A673 (cell line): Measurements from ENCODE around the gene COMMD2. TPM values are rescaled to one million over a fixed set of nuclear protein-coding genes. Genes with fewer than 3 reads are reported as not detected.
A peak's percentile ranks its signal among the peaks of the same experiment; 100 is the strongest.

Experiments
- Bru-seq: library from RNA; stranded (reverse); fragments of 400-500 nt; gene quantifications from one replicate; lab custom pipeline; 2021; lab: Mats Ljungman, UMichigan
- BruChase-seq, 2 experiments: library from RNA; stranded (reverse); fragments of 400-500 nt; gene quantifications; one replicate each; lab custom pipeline; 2021; lab: Mats Ljungman, UMichigan
- BruUV-seq: library from RNA; stranded (reverse); fragments of 400-500 nt; replicated peaks from 2 replicates; lab custom pipeline; 2021; lab: Mats Ljungman, UMichigan
- CTCF ChIA-PET: fragments of 300-600 bp; sonication (Branson Sonifier 250); formaldehyde crosslinking; loops from one replicate; lab custom pipeline; 2022; ENCODE audit warnings: antibody characterized with exemption; lab: Charles Lee
- POLR2A ChIA-PET: fragments of 300-600 bp; sonication (Branson Sonifier 250); formaldehyde crosslinking; loops from one replicate; lab custom pipeline; 2022; ENCODE audit warnings: antibody characterized with exemption; ENCODE audit not compliant: low non-redundant PET; lab: Charles Lee
- DNase-seq: peaks from one replicate; pipeline ENCODE4 v3.0.0-alpha.2; 2015; ENCODE audit warnings: low spot score
- H3K27ac ChIP-seq: fragments of 200-600 bp; sonication (generic); 2 replicates; pipeline ENCODE4 v1.5.1; 2016; ENCODE audit warnings: mixed run types, low read depth, mild to moderate bottlenecking, mixed read lengths, antibody characterized with exemption, low read length; ENCODE audit not compliant: poor library complexity, severe bottlenecking
- H3K27me3 ChIP-seq: fragments of 200-600 bp; sonication (generic); replicated peaks from 2 replicates; pipeline ENCODE4 v1.6.1; 2017; ENCODE audit warnings: mixed run types, low read depth, mild to moderate bottlenecking, mixed read lengths, antibody characterized with exemption, low read length; ENCODE audit not compliant: insufficient read depth, poor library complexity
- H3K36me3 ChIP-seq: fragments of 200-600 bp; sonication (generic); 2 replicates; pipeline ENCODE4 v1.6.1; 2016; ENCODE audit warnings: mixed run types, mild to moderate bottlenecking, mixed read lengths, antibody characterized with exemption, low read length; ENCODE audit not compliant: insufficient read depth, poor library complexity, severe bottlenecking
- H3K4me1 ChIP-seq: fragments of 200-600 bp; sonication (generic); 2 replicates; pipeline ENCODE4 v1.6.1; 2017; ENCODE audit warnings: mixed run types, mild to moderate bottlenecking, mixed read lengths, antibody characterized with exemption, low read length; ENCODE audit not compliant: insufficient read depth, poor library complexity, severe bottlenecking
- H3K4me3 ChIP-seq: fragments of 200-600 bp; sonication (generic); 2 replicates; pipeline ENCODE4 v1.5.1; 2016; ENCODE audit warnings: low read depth, mixed run types, mild to moderate bottlenecking, mixed read lengths, low read length; ENCODE audit not compliant: poor library complexity, severe bottlenecking
- H3K9me3 ChIP-seq: fragments of 200-600 bp; sonication (generic); 2 replicates; pipeline ENCODE4 v1.6.1; 2016; ENCODE audit warnings: mixed run types, low read depth, mild to moderate bottlenecking, mixed read lengths, antibody characterized with exemption, low read length; ENCODE audit not compliant: poor library complexity, severe bottlenecking
- EZH2 ChIP-seq: fragments of 200-600 bp; sonication (generic); IDR thresholded peaks from 2 replicates; pipeline ENCODE4 v1.6.1; 2017; ENCODE audit warnings: borderline replicate concordance, low read depth, mild to moderate bottlenecking, mixed read lengths, antibody characterized with exemption, low read length; ENCODE audit not compliant: poor library complexity, severe bottlenecking
- intact Hi-C: fragments of 100-400 bp; cut with micrococcal nuclease; formaldehyde crosslinking; loops from one replicate; pipeline ENCODE4 v1.10.0; 2022; ENCODE audit not compliant: unreplicated experiment
- long read RNA-seq: library from polyadenylated mRNA; stranded (forward); transcript quantifications from one replicate; pipeline ENCODE4 v2.0.0, GENCODE V29; 2022
- total RNA-seq: library from RNA; stranded (reverse); gene quantifications from 2 replicates; pipeline ENCODE4 v1.2.3, GENCODE V29; 2021
- TF ChIP-seq, protein P1 (sequence below): fragments of 300-800, 200-600 bp; sonication (generic); conservative IDR thresholded peaks from 2 replicates; pipeline ENCODE4 v1.5.1; 2017; ENCODE audit warnings: low read depth, mild to moderate bottlenecking, antibody characterized with exemption, low read length, moderate library complexity, mixed read lengths

The COMMD2 gene
- total RNA-seq (51.6 and 51.9 TPM in 2 replicates), Bru-seq, nascent RNA (percentile 90 among the genes with signal in this experiment), BruChase-seq, experiment 1, labeled RNA remaining after a 2-hour chase (percentile 92 among the genes with signal in this experiment), BruChase-seq, experiment 2, labeled RNA remaining after a 6-hour chase (percentile 91 among the genes with signal in this experiment)
- long read RNA-seq, transcript COMMD2-203 (5 exons, 3,706 nt): major isoform, 94 of 109 reads
- long read RNA-seq, partial matches to known transcripts: 2 of 109 reads
- long read RNA-seq, other reads (novel, unspliced or antisense): 7 of 109 reads

DNA sequence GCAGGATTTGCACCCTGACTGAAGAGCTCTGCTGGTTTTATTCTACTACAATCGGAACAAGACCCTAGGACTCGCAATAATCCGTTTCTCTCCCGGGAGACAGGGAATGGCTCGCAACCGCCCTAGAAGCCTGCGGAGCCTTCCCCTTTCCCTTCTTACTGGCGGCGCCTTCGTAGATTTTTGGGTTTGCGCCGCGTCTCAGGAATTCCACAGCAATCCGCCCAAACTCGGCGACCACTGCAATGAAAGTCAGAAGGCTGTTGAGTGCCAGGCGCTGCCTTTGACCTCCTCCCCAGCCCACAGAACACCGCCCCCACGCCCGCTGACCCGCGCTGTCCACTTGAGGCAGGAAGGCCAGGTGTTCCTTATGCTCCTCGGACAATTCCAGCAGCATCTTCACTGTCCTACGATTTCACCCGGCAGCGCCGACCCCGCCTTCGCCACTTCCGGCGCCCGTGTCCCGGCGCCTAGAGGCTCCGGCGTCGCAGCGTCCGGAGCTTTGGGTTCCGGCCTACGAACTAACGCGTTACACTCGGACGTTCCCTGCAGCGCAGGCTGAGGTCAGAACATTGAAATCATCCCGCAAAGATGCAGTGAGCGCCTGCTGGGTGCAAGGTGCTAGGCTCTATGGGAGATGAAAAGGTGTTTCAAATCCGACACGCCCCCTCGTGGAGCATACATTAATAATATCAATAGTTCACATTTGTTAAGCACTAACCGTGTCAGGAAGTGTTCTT is at the start of gene COMMD2:
Gene COMMD2, minus strand, starts transcription at position 439 of the 737 bp plus-strand sequence. Its CDS starts 45 bp downstream, at position 394.
- CTCF ChIA-PET: interaction anchor here (0.6 to 0.8 kb wide), 3 partner anchors 31 to 221 kb away, joined by 3 to 5 read pairs (median 3); no protein-coding TSS in a partner anchor
- DNase-seq: peak; percentile 91
- TSS peak; percentile 77 for BruUV-seq
- peak within 1 kb of the TSS; percentile 60 for H3K27ac ChIP-seq
- H3K4me3 ChIP-seq: peak within 1 kb of the TSS; percentile 70
- POLR2A ChIA-PET: interaction anchor here (1.0 kb wide), 1 partner anchor 14 kb away, joined by 3 read pairs; no protein-coding TSS in a partner anchor
- no peaks in the 10 kb centered on the region for H3K27me3 ChIP-seq
- no peak for TF ChIP-seq EZH2
- TF ChIP-seq, protein P1, sequence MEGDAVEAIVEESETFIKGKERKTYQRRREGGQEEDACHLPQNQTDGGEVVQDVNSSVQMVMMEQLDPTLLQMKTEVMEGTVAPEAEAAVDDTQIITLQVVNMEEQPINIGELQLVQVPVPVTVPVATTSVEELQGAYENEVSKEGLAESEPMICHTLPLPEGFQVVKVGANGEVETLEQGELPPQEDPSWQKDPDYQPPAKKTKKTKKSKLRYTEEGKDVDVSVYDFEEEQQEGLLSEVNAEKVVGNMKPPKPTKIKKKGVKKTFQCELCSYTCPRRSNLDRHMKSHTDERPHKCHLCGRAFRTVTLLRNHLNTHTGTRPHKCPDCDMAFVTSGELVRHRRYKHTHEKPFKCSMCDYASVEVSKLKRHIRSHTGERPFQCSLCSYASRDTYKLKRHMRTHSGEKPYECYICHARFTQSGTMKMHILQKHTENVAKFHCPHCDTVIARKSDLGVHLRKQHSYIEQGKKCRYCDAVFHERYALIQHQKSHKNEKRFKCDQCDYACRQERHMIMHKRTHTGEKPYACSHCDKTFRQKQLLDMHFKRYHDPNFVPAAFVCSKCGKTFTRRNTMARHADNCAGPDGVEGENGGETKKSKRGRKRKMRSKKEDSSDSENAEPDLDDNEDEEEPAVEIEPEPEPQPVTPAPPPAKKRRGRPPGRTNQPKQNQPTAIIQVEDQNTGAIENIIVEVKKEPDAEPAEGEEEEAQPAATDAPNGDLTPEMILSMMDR: peak; percentile 47
- H3K9me3 ChIP-seq: no peaks in the 10 kb centered on the region
- peaks cover 23% of the 10 kb centered on the region for H3K4me1 ChIP-seq
- intact Hi-C loops: no loop called here
- peaks cover 22% of the 10 kb centered on the region for H3K36me3 ChIP-seq

- ChIA-PET CTCF (interaction anchor here (0.5 kb wide), 1 partner anchor 140 kb away, joined by 3 read pairs; no protein-coding TSS in a partner anchor), POLR2A (interaction anchor here (0.5 kb wide), 1 partner anchor 8 kb away, joined by 4 read pairs; no protein-coding TSS in a partner anchor)
- intact Hi-C loops: no loop called here
- Histone ChIP-seq H3K4me3 (no peak overlapping the region), H3K27ac (no peak overlapping the region), H3K27me3 (no peaks in the 10 kb centered on the region), H3K4me1 (no peaks in the 10 kb centered on the region), H3K9me3 (no peaks in the 10 kb centered on the region), H3K36me3 (no peaks in the 10 kb centered on the region)
- no peak for TF ChIP-seq EZH2
- TF ChIP-seq, protein P1: no peak
- no peak for DNase-seq
- no TSS peak for BruUV-seq
Measured at GRCh38 chr3:149801639-149802038, 49.4 kb upstream of the COMMD2 start.

- no TSS peak for BruUV-seq
- DNase-seq: no peak
- ChIA-PET POLR2A (interaction anchor here (0.5 kb wide), 1 partner anchor 7 kb away, joined by 4 read pairs; no protein-coding TSS in a partner anchor), CTCF (interaction anchor here (0.5 kb wide), 1 partner anchor 140 kb away, joined by 3 read pairs; no protein-coding TSS in a partner anchor)
- H3K27ac ChIP-seq: no peak overlapping the region
- H3K36me3 ChIP-seq: no peaks in the 10 kb centered on the region
- H3K4me3 ChIP-seq: no peak overlapping the region
- no peaks in the 10 kb centered on the region for H3K27me3 ChIP-seq
- H3K9me3 ChIP-seq: no peaks in the 10 kb centered on the region
- TF ChIP-seq, protein P1: no peak
- no peak for TF ChIP-seq EZH2
- no peaks in the 10 kb centered on the region for H3K4me1 ChIP-seq
- intact Hi-C loops: no loop called here
Measured at GRCh38 chr3:149801195-149801594, 48.9 kb upstream of the COMMD2 start.
